Inflammatory macrophage treated with lipopolysaccharide for 1 hour (primary cell): ENCODE data around the gene ABHD16B.
"Not testable (repeated sequence)": the region's sequence is repeated elsewhere in the genome, so short reads cannot be mapped to it uniquely, and the experiment has no call there.

Experiments
- DNase-seq, 2 donors: peaks; one replicate each; pipeline ENCODE4 v3.0.0-alpha.2; 2020 to 2022

The ABHD16B gene

DNA sequence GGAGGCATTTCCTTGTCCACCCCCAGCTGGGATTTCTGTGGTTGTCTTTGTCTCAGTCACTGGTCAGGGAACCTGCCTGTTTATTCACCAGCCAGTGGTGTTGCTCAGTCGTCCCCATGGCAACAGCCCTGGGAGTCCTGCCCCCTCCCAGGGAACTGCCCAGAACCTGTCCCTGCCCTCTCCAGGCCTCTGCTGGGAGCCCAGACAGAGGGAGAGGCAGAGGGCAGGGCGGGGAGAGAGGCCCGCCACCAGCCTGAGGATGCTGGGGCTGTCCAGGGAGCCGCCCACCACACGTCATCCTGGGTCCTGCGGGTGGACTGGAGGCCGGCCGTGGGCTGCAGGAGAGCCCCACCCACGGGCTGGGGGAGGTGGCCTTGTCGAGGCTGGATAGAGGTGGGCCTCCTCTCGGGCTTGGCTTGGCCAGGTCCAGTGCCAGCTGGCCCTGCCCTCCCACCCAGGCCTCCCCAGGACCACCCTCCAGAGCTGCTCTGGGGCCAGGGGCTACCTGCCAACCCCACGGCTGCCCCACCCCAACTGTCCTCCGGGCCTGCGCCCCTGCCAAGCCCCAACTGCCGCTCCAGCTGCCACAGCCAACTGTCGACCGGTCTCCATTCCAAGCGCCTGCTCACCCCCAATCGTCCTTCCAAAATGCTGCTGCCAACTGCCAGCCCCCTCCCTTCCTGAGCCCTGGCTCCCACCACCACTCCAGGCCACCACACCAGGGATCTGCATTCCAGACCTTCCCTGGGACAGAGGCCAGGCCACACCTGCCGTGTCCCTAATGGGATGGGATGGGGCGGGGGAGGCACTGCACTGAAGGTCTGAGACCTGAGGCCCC lies 26.1 kb upstream of the ABHD16B start:
- DNase-seq = peak; percentile 75 to 89

DNA sequence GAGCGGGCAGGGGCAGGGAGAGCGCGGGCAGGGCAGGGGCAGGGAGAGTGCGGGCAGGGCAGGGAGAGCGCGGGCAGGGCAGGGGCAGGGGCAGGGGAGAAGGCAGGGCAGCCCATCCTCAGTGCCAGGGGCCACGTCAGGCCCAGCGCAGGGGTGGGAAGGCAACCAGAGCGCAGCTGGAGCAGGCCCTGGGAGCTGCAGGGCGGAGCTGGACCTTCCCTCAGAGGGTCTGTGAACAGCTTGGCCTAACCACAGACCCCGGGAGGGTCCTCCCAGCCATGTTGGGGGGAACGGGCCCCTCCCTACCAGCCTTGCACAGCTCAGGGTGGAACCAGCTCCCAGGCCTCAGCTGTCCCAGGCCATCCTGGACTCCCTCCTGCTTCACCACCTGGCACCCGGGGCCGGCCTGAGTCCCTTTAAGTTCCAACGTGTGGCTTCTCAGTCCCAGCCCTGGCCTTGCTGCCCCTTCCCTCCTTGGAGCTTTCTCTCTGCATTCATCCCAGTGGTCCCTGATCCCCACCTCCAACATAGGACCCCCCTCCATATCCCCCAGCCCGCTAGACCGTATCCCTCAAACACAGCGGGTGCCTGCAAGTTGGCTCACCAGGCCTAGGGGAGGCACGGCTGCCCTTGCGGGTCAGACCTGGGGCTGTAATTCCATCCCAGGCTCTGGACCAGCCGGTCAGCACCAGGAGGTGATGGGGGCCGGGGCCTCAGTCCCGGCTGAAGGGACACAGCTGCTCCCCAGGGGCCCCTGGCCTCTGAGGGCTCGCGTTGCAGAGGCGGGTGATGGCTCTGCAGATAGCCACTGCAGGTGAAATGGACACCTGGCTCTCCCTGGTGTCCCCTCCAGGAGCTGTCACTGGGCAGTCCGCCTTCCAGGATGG lies 24.6 kb upstream of the ABHD16B start:
- no peak for DNase-seq

DNA sequence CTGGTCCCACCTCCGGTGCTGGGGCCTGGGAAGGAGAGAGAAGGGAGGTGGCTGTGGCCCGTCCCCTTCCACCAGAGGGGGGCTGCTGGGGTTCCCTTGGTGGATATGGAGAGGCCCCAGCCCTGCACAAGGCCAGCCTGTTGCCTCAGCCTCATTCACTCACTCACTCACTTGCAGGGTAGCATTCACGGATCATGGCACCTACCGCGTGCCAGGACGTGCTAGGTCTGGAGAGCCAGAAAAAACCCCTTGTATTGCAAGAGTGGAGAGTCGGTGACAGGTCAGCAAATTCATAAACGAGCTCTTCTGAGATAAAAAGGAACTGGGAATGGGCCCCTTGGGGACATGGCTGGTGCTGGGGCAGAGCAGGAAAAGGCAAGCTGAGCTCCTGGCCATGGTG lies 23.8 kb upstream of the ABHD16B start:
- peak; percentile 56 to 73 for DNase-seq

DNA sequence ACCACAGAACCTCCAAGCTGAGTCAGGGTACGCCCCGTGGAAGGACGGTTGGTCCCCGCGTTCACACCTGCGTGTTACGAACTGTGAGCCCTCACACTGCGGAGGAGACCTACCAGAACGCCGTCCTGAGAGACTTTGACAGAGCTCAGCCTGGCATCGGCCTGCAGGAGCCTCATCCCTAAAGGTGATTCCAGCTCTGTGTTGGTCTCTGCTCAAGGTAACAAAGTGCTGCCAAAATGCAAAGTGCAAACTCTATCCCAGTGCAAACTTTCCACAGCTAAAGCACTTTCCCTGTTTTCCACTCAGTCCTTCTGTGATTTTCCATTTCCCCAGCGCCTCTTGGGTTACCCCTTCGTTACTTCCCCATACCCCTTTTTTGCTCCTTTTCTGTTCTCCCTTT lies 21.7 kb upstream of the ABHD16B start:
- DNase-seq = no peak

DNA sequence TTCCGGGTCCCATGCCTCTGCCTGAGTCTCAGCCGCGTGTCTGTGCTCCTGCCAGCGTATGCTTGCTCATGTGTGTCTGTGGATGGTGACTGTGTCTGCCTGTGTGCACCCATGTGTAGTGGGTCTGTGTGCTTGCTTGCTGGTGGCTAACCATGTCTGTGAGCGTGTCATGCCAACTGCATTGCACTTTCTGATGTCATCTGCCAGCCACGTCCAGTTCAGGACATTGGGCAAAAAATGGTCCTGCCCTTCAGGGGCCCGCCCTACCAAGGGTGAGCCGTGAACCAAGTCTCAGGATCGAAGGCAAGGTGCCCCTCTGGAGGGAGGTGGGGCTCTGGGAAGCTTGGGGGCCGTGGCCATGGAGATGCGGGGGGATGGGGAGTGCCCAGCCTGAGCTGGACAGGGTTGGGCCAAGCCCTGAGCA lies 20.9 kb upstream of the ABHD16B start:
- DNase-seq = no peak

DNA sequence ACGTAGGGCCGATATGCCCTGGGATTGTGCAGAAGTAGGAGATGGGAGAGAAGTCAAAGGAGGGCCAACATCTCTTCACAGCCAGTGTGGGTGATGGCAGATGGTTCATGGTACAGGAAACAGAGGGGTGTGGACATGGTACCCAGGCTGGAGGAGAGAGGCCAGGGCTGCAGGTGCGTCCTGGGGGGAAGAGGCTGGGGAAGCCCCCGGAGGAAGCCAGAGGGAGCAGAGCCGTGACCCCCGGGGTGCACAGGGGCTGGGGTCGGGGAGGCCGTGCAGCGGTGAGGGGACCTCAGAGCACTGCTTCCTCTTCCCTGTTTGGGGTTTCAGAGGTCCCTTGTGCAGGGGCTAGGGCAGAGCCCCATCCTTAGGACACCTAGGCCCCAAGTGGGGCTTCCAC lies 19.0 kb upstream of the ABHD16B start:
- no peak for DNase-seq

DNA sequence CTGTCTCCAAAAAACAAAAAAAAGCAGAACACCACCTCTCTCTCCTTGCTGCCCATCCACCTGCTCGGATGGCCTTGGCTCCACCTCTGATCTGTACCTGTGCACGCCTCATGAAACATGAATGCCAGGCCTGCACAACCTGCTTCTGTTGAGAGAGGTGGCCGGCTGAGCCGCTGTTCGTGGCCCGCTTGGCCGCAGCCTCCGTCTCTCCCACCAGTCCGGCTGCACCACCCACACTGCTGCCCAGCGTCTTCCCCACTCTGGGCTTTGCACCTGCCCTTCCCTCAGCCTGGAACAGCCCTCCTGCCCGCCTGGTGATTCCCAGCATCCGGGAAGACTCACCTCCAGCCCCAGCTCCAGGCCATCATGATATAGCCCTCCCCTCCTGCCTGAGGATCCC lies 18.1 kb upstream of the ABHD16B start:
- DNase-seq = no peak

DNA sequence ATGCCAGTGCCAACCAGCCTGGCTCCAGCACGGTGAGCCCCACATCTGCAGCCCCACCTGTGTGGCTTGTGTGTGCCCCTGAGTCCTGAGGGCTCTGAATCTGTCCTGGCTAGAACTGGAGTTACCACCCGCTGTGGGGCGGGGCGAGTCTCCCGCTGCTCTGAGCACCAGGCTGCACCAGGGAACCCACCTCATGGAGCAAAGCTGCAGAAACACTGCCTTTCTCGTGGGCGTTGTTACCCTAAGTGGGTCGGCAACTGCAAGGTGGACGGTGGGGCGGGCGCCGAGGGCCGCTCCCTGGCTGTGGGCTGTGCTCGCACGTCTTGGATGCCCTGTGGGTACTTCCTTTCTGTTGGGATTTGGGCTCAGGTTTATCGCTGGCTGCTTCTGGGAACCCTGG lies 17.5 kb upstream of the ABHD16B start:
- DNase-seq = no peak

DNA sequence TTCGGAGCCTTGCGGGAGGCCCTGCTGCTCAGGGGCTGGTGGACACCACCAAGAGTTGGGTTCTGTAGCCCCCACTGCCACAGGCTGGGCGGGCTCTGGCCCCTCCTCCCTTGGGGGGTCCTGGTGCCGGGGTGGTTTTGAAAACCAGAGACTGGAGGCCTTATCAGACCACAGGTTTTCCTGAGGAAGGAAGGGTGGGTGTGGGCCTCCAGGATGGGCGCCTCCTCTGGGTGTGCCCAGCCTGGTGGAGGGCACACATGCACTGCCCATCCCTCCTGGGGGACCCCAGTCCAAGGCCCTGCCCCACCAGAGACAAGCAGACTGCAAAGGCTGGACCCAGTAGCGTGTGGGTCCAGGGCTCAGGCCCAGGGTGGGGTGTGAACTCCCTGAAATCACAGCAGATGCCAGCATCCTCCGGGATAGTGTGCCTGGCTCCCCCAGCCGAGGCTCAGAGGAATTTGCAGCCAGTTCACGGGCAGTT lies 16.7 kb upstream of the ABHD16B start:
- DNase-seq = no peak

DNA sequence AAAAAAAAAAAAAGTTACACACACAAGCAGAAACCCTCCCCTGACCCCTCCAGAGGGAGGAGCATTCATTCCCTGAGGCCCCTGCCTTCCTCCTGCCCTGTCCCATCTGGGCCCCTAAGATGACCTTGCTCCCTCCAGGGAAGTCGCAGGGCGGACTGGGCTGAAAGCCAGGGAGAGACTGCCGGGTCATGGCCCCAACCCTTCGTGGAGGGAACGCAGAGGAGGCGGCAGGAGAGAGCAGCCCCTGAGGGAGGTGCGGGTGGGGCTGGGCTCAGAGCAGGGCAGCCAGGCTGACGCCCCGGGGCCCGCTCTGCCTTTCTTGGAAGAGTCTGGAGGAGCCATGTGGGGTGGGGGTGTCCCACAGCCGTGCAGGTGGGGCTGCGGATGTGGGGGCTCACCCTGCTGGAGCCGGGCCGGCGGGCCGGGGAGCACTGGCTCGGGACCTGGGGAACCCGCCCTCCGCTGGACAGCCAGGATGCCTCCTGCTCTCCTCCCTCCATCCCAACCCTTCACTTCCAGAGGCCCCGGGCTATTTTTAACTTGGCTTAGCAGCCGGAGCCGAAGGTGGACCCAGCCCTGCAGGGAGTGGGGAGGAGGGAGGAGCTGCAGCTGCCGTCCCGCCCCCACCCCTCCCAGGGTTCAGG lies 15.0 kb upstream of the ABHD16B start:
- DNase-seq = no peak

DNA sequence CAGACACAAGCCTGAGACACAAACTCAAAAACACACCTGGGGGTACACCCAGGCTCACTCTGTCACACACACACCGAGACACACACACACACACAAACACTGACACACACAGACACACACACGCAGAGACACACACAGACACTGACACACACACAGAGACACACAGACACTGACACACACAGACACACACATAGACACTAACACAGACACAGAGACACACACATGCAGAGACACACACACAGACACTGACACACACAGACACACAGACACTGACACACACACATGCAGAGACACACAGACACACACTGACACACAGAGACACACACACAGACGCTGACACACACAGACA lies 14.4 kb upstream of the ABHD16B start:
- DNase-seq = no peak

DNA sequence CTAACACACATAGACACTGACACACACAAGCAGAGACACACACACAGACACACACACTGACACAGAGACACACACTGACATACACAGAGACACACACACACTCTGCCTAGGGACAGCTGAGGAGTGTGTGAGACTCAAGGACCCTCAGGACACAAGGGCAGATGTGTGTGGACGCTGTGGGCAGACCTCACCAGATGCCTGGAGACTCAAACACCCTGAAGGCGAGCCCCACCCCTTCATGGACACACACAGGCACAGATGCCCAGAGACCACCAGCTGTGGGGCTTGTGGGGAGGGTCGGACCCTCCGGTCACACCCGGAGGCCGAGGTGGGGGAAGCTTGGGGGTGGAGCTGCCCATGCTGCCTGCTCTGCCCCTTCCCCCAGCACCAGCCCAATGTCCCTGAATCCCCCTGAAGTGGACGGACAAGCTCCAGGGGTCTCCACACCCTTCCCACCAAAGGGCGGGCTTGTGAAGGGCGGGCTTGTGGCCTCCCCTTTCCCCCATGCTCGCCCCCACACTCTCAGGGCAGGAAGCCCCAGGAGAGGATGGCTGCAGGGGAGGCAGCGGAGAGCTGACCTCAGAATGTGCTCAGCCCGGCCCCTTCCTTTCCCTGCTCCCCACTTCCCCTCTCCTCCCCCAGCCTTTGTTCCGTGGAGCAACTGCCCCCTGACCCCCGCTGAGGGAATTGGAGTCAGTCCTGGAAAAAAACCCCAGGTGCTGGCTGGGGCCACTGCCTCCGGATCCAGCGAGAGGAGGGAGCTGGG lies 13.9 kb upstream of the ABHD16B start:
- DNase-seq = peak; percentile 36 to 38

DNA sequence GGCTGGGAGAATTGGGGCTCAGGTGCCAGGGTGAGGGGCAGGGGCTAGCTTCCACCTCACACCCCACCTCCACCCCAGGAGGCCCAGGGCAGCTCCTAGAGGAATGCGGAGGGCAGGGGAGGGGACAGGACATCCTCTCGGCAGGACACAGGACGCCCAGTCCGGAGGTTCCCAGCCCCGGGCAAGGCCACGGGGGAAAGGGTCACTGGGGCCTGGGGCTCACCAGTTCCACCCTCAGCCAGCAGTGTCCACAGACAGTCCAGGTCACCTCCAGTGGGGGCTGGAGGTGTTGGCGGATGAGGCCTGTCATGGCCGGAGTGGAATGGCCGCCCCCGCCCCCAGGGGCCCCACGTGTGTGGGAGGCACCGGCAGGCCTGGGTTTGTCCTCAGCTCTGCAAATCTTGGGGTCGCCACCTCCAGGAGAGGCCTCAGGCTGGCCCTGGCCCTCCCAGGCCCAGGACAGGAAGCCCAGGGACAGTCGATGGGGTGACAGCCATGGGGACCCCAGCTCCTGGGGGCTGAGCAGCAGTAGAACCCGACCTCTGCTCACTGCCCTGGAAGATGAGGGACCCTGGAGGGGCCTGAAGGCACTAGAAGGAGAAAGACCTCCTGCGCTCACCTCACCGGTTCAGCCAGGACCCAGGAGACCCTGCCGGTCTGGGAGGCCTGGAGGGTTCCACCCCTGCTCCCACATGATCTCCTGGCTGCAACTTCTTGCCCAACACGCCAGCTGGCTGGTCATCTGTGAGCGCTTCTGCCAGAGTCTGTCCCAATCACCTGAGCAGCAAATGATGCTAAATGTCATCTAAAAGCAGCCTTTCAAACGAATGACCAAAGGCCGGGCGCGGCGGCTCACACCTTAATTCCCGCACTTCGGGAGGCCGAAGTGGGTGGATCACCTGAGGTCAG lies 13.0 kb upstream of the ABHD16B start:
- DNase-seq = peak in 1 of 2 donors; percentile 35

DNA sequence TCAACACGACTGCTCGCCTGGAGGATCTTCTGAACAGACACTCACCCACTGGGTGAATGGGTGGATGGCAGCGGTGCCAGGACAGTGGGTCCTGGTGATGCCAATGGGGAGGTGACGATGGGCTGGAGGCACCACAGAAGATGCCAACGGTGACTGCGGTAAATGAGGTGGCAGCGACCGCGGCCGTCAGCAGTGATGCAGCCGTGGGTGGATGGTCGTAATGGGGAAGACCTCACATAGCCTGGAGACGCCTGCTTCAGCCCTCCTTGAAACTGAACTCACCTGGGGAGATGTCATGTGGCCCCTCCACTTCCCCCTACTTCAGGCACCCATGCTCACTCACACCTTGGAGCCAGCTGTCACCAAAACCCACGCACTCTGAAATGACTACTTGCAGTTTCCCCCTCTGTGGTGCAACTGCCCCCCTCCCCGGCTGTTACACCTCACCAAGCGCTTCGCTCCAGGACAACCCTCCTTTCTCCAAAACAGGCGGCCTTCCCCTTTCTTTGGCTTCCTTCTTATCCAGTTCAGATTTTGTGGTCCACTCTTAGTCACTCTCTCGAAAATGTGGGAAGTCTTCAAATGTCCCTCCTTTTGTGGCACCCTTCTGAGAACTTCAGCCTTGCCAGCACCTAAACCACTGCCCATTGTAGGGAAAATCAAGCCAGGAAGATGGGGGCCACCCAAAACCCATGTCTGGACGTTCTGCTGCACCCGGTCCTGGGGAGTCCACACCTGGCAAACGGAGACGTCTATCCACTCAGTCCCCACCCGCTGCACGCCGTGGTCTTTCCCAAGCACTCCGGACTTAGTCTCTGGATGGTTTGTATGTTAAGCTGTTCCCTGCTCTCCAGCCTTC lies 10.4 kb upstream of the ABHD16B start:
- DNase-seq = peak; percentile 58 to 64

DNA sequence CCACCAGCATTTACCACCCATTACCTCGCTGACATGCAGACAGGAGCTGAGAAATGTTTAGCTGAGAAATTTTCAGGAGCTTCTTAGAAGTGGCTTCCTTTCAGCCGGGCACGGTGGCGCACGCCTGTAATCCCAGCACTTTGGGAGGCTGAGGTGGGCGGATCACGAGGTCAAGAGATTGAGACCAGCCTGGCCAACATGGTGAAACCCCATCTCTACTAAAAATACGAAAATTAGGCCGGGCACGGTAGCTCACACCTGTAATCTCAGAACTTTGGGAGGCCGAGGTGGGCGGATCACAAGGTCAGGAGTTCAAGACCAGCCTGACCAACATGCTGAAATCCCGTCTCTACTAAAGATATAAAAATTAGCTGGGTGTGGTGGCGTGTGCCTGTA lies 9.8 kb upstream of the ABHD16B start:
- DNase-seq = not testable (repeated sequence)

DNA sequence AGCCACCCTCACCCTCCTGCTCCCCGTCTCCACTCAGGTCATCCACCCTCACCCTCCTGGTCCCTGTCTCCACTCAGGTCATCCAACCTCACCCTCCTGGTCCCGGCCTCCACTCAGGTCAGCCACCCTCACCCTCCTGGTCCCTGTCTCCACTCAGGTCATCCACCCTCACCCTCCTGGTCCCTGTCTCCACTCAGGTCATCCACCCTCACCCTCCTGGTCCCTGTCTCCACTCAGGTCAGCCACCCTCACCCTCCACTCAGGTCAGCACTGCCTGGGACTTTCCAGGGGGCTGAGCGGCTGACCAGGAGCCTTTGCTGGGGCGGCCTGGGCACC lies 7.6 kb upstream of the ABHD16B start:
- DNase-seq = not testable (repeated sequence)

DNA sequence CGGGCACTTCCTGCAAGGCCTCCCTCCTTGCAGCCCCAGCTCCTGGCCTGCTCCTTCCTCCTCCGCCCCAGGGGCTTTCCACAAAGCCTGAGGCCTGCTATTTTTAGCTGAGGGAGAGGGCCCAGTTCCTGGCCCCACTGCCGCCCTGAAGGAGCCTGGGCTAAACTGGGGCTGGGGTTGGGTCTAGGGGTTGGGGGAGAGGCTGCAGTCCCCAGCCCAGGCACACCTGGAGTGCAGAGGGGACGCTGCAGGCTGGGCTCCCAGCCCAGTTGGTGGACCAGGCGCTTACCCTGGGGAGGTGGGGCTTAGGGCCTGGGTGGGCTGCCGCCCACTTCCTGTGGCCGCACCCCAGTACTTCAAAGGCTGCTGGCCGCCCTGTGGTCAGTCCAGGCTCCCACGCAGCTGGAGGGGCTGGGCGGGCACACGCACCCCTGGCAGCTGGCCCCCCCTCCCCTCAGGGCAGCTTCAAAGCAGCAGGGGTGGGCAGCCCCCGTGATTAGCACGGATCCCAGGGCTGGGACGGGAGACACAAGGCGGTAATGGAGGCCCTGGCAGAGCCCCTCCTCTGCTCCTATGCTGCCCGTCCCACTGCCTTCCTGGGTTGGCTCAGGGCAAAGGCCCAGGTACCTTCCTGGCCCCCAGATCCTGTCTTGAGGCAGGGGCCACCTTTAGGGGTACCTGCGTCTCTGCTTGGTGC lies 7.1 kb upstream of the ABHD16B start:
- DNase-seq = peak; percentile 73 to 83

DNA sequence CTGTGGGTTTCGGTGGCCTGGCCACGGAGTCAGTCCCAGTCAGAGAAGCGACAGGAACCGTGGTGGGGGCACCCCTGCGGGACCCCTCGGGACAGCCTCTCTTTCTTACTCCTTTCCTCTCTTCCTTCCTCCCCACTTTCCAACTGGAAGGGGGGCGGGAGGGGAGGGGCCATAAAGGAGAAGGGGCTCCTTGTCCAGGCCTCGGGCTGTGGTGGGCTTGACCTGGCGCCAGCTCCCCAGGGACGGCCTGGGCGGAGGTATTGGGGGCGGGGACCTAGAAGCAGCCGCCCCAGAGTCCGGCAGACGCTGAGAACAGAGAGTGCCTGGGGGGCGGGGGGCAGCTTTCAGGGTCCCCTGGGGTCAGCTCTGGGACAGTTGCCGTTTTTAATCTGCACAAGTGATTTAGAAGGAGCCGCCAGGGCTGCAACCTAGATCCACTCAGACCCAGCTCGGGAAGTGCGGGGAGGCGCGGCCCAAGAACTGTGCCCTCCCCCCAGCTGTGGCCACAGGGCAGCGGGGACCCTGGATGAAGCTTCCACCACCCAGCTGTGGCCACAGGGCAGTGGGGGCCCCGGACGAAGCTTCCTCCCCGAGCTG lies 6.4 kb upstream of the ABHD16B start:
- DNase-seq = no peak

DNA sequence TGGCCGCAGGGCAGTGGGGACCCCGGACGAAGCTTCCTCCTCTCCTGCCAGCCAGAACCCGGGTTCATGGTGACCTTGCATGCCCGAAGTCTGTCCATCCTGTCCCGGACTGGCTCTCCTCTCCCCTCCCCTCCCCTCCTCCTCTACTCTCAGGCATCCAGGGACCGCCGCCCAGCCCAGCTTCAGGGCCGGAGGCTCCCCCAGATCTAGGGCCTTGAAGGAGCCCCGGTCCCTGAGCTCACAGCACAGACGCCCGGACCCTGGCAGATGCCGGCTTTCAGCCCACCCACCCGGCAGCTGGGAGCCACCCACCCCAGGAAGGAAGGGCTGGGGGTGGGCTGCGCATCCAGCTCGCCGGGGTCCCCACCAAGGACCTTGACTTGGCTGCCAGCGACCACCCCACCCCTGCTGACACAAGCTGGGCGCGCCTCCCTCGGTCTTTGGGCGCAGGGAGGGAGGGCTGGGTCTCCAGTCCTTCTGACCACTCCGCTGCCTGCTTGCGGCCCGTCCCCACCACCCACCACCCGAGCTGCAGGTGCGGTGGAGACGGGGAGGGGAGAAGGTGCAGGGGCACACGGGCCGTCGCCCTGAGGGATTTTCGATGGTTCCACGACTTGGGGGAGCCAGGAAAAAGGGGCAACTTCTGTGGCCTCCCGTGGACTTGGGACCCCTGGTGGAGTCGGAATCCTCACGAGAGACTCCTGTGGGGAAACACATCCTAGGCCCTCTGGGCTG lies 5.8 kb upstream of the ABHD16B start:
- DNase-seq = no peak
